Neural progenitor cell (in vitro differentiated cells): ENCODE results near the gene USP2.

Source experiments
- EZH2 ChIP-seq: fragments of 200-600 bp; sonication (generic); IDR thresholded peaks from 2 replicates; pipeline ENCODE4 v1.6.1; 2017; ENCODE audit warnings: antibody characterized with exemption, mild to moderate bottlenecking, moderate library complexity
- EZH2phosphoT487 ChIP-seq: fragments of 200-600 bp; sonication (generic); IDR thresholded peaks from 2 replicates; pipeline ENCODE4 v1.6.1; 2017; ENCODE audit warnings: antibody characterized with exemption
- TF ChIP-seq, protein P1 (sequence below): fragments of 200-600 bp; sonication (generic); IDR thresholded peaks from 2 replicates; pipeline ENCODE4 v1.5.1; 2017; ENCODE audit warnings: antibody characterized with exemption, mild to moderate bottlenecking

DNA sequence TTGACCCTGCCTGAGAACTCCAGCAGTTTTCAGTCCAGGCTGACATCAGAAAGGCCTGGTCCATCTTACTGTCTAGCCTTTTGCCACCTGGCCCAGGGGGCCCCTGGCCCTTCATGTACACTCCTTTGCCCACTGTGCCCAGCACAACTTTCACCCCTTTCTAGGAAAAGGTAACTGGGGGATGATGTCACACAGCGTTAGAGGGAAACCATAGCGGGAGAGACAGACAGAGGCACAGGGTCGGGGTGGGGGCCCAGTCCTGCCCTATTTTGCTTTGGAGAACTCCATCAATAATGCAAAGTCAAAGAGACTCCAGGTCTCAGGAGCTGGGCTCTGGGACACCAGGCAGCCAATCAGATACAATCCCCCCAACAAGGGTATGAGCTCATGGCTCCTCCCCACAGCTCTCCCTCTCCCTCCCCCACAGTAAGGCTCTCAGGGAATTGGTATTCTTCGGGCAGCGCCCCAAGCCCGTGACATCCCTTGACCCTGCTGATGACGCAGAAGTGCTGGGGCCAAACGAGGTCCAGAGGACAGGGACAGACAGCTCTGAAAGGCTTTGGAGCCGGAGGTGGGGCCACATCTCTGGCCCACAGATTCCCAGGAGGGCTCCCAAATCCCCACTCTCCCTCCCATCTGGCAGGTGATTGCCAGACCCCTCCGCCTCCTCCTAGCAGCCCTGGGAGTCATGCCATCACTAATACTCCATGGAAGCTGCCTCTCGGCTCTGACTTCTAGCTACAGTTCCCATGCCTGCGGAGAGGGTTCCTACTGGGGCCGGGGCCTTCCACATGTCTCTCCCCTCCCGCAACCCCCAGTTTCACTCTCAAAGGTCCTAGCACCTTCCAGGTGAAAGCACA lies 5.9 kb downstream of the USP2 start:
- TF ChIP-seq, protein P1, sequence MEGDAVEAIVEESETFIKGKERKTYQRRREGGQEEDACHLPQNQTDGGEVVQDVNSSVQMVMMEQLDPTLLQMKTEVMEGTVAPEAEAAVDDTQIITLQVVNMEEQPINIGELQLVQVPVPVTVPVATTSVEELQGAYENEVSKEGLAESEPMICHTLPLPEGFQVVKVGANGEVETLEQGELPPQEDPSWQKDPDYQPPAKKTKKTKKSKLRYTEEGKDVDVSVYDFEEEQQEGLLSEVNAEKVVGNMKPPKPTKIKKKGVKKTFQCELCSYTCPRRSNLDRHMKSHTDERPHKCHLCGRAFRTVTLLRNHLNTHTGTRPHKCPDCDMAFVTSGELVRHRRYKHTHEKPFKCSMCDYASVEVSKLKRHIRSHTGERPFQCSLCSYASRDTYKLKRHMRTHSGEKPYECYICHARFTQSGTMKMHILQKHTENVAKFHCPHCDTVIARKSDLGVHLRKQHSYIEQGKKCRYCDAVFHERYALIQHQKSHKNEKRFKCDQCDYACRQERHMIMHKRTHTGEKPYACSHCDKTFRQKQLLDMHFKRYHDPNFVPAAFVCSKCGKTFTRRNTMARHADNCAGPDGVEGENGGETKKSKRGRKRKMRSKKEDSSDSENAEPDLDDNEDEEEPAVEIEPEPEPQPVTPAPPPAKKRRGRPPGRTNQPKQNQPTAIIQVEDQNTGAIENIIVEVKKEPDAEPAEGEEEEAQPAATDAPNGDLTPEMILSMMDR: no peak
- no peak for TF ChIP-seq EZH2phosphoT487
- TF ChIP-seq EZH2: no peak
